GM10248 (cell line): ENCODE data around the gene OR7C2.

Source experiments
- CTCF ChIA-PET: fragments of 300-600 bp; sonication (Branson Sonifier 250); formaldehyde crosslinking; extraction: SDS; loops from one replicate; lab custom pipeline; 2021; ENCODE audit warnings: antibody characterized with exemption; lab: Yijun Ruan, JAX
- POLR2A ChIA-PET: fragments of 350-650 bp; sonication (Branson Sonifier 250); formaldehyde crosslinking; extraction: SDS; loops from one replicate; lab custom pipeline; 2020; ENCODE audit warnings: antibody characterized with exemption; lab: Yijun Ruan, JAX
- DNase-seq: peaks from one replicate; pipeline ENCODE4 v3.0.0; 2012; ENCODE audit errors: extremely low spot score
- CTCF ChIP-seq: IDR thresholded peaks from 2 replicates; pipeline ENCODE4 v1.5.1; 2012; ENCODE audit warnings: mild to moderate bottlenecking, low read depth; ENCODE audit errors: extremely low read depth, missing control alignments, control extremely low read depth

The OR7C2 gene

DNA sequence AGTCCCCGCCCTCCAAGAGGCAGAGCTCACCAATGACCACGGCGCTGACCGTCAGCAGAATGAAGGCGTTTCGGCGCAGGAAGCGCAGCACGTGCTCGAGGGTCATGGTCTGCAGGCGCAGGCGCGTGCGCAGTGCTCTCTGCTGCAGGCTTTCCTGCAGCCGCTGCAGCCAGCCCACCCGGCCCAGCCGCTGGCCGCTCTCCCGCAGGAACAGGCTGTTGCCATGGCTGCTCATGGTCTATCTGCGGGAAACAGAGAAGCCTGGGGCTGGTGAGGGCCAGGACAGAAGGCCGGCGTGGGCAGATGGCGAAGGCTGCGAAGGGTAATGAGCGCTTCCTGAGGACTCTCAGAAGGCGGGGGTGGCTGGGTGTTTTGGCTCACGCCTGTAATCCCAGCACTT lies 31.4 kb downstream of the OR7C2 start:
- no peak for TF ChIP-seq CTCF
- ChIA-PET CTCF (no interaction called here), POLR2A (no interaction called here)
- no peak for DNase-seq

- TF ChIP-seq CTCF: no peak
- CTCF ChIA-PET: no interaction called here
- no peak for DNase-seq
- POLR2A ChIA-PET: no interaction called here
Observed at GRCh38 chr19:14974488-14974887, 33.2 kb downstream of the OR7C2 start.

GRCh38 chr19:14977128-14977527 lies 35.8 kb downstream of the OR7C2 start:
- ChIA-PET CTCF (no interaction called here), POLR2A (no interaction called here)
- DNase-seq: no peak
- no peak for TF ChIP-seq CTCF

GRCh38 chr19:14978161-14978776 lies 37.0 kb downstream of the OR7C2 start:
- TF ChIP-seq CTCF: no peak
- POLR2A ChIA-PET: no interaction called here
- no peak for DNase-seq
- CTCF ChIA-PET: no interaction called here

- CTCF ChIA-PET: no interaction called here
- no peak for DNase-seq
- no peak for TF ChIP-seq CTCF
Observed at GRCh38 chr19:14979476-14980255, 38.4 kb downstream of the OR7C2 start, which contains the start of gene SLC1A6. TSS of gene SLC1A6 (minus strand) at chr19:14979864. CDS start at chr19:14972910, 6,954 bp downstream.

DNA sequence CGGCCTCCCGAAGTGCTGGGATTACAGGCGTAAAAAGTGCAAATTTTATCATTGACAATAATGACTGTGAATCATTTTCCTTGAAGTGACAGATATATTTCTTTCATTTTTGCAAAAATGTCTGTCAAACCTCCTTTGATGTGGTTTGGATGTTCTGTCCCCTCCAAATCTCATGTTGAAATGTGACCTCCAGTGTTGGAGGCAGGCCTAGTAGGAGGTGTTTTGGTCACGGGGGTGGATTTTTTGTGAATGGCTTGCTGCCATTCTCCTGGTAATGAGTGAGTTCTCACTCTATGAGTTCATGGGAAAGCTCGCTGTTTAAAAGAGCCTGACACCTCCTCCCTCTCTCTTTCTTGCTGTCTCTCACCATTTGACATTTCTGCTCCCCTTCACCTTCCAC lies 43.8 kb downstream of the OR7C2 start:
- no peak for DNase-seq
- ChIA-PET CTCF (interaction anchor here (1.3 kb wide), 1 partner anchor 107 kb away, joined by 3 read pairs; no protein-coding TSS in a partner anchor), POLR2A (no interaction called here)
- no peak for TF ChIP-seq CTCF

More at GRCh38 chr19:14979476-14980255, 38.4 kb downstream of the OR7C2 start, which contains the start of gene SLC1A6:
- POLR2A ChIA-PET: no interaction called here
